ENCODE measurements around the gene FCRLB.

- TF ChIP-seq, protein P1, sequence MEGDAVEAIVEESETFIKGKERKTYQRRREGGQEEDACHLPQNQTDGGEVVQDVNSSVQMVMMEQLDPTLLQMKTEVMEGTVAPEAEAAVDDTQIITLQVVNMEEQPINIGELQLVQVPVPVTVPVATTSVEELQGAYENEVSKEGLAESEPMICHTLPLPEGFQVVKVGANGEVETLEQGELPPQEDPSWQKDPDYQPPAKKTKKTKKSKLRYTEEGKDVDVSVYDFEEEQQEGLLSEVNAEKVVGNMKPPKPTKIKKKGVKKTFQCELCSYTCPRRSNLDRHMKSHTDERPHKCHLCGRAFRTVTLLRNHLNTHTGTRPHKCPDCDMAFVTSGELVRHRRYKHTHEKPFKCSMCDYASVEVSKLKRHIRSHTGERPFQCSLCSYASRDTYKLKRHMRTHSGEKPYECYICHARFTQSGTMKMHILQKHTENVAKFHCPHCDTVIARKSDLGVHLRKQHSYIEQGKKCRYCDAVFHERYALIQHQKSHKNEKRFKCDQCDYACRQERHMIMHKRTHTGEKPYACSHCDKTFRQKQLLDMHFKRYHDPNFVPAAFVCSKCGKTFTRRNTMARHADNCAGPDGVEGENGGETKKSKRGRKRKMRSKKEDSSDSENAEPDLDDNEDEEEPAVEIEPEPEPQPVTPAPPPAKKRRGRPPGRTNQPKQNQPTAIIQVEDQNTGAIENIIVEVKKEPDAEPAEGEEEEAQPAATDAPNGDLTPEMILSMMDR (CRISPR knock-in tag; IDR thresholded peaks at IDR 0.05), result no peak
- TF ChIP-seq, protein P2, sequence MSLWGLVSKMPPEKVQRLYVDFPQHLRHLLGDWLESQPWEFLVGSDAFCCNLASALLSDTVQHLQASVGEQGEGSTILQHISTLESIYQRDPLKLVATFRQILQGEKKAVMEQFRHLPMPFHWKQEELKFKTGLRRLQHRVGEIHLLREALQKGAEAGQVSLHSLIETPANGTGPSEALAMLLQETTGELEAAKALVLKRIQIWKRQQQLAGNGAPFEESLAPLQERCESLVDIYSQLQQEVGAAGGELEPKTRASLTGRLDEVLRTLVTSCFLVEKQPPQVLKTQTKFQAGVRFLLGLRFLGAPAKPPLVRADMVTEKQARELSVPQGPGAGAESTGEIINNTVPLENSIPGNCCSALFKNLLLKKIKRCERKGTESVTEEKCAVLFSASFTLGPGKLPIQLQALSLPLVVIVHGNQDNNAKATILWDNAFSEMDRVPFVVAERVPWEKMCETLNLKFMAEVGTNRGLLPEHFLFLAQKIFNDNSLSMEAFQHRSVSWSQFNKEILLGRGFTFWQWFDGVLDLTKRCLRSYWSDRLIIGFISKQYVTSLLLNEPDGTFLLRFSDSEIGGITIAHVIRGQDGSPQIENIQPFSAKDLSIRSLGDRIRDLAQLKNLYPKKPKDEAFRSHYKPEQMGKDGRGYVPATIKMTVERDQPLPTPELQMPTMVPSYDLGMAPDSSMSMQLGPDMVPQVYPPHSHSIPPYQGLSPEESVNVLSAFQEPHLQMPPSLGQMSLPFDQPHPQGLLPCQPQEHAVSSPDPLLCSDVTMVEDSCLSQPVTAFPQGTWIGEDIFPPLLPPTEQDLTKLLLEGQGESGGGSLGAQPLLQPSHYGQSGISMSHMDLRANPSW (CRISPR knock-in tag; IDR thresholded peaks at IDR 0.05; ENCODE audit: borderline replicate concordance), result no peak
- no peak for TF ChIP-seq CBFB (CRISPR knock-in tag; IDR thresholded peaks at IDR 0.05)
- TF ChIP-seq KLF16 (CRISPR knock-in tag; IDR thresholded peaks at IDR 0.05), result no peak
- no peak for TF ChIP-seq ZNF569 (CRISPR knock-in tag; IDR thresholded peaks at IDR 0.05; ENCODE audit: borderline replicate concordance)
- no peak for TF ChIP-seq SRY (CRISPR knock-in tag; IDR thresholded peaks at IDR 0.05)
- no peak for TF ChIP-seq TRIM22 (IDR thresholded peaks at IDR 0.05)
These were observed 8.8 kb downstream of the FCRLB start for GRCh38 chr1:161730050-161730564.

Data from HepG2 (cell line).